Stimulated activated CD4-positive, alpha-beta T cell treated with anti-CD3 and anti-CD28 coated beads, Interleukin-15, amount 100 ng/mL, for 24 hours (primary cell): ENCODE data around the gene RPL34.
"Not testable (repeated sequence)": the region's sequence is repeated elsewhere in the genome, so short reads cannot be mapped to it uniquely, and the experiment has no call there.

ENCODE experiments used
- DNase-seq: peaks from one replicate; pipeline ENCODE4 v3.0.0-alpha.2; 2020

Gene RPL34

GRCh38 chr4:108620101-108620932, at the start of gene RPL34:
TSS of gene RPL34 (plus strand) at chr4:108620576. CDS start at chr4:108621960, 1,384 bp downstream.
- peak; percentile 99 for DNase-seq

- no peak for DNase-seq
Measured at GRCh38 chr4:108570993-108571569, 49.3 kb upstream of the RPL34 start.

DNA sequence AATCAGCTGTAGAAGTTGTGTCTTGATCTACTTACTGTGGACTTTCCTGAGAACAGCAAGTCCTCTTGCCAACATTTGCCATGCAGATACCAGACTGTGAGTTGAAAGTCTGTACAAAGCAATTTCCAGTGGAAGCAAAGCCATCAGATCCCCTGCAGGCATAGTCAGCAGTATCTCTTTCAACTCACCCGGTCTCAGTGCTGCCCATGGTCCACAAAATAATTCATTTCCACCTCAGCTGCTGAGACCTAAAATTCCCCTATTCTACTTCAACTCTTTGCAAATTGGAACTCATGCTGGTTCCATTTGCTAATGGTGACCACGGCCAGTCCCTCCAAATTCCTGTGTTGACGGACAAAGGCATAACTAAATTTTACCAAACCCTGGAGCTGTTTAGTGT, 46.0 kb upstream of the RPL34 start:
- no peak for DNase-seq

DNA sequence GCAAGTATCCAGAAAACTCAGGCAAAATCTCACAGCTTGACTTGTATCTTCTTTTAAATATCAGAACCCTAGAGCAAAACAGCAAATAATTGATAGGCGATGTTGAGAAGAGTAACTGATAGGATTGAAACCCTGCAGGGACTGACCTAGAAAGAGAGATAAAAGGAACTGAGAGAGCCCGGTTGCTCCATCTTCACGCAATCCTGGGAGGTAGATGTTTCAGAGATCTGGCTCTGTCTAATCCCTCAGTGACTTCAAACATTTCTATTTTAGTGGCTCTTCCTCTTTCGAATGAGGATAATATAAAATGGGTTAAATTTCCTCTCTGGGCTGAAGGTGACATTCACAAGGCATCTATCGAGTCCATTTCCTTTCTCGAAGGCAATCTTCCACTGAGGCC, 39.3 kb upstream of the RPL34 start:
- no peak for DNase-seq

- no peak for DNase-seq
Measured at GRCh38 chr4:108586778-108587177, 33.6 kb upstream of the RPL34 start.

DNA sequence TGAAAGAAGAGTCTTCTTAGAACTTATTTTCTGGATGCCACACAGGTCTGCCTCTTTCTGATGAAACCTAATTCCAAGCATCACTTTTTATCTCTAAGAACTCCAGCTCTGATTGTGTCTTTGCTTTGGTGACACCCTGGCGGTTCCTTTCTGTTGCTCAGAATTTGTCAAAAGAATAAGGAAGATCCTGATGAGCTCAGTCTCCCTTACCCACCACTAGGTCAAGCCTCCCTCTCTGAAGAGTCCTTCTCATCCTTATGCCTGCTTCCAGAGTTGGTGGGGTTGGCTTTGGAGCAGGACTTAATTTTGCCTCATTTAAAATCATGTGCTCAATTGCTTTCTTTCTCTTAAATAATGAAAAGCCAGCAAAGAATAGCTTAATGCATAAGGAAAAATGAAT, 31.5 kb upstream of the RPL34 start:
- DNase-seq: no peak

DNA sequence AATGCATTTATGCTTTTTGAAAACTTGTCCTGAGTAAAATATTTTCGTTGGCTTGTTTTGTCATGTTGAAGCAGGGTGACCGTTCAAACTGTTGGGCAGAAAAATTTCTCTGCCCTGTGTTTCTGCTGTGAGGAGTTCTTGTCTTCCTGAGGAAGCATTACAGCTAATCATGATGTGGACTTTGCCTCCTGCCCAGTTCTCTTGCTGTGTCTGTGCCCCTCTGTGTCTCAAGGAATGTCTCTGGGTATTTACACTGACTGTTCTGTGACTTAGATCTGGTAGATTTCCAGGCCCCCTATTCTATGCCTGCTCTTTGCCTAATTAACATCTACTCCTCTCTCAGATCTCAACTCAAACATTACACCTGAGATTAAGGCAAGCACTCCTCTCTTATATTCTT, 30.4 kb upstream of the RPL34 start:
- no peak for DNase-seq

GRCh38 chr4:108590776-108591175, 29.6 kb upstream of the RPL34 start:
- DNase-seq: no peak

DNA sequence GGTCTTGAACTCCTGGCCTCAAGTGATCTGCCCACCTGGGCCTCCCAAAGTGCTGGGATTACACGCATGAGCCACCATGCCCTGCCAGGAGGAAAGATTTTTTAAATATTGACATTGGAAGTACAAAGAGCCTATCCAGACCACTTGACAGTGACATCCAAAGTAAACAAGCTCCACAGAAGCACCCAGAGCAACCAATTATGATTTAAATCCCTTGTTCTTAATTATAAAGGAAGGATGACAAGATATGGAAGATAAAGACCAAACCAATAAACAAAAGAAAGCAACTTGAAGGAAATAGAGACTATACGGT, 27.7 kb upstream of the RPL34 start:
- DNase-seq: no peak

DNA sequence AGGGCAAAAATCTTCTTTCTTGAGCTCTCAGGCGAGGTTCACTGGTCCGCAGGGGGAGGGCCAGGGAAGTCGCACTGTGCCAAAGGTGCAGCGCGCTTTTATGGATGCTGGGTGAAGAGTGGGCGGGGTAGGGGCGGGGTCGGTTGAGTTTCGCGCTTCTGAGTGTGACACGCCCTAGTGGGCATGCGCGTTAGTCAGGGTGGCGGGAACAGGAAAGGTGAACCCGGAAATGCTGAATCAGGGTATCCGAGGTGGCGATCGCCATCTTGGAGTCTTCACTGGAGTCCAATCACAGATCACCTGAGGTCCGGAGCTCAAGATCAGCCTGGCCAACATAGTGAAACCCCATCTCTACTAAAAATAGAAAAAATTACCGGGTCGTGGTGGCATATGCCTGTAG, 26.1 kb upstream of the RPL34 start:
- DNase-seq: not testable (repeated sequence)

GRCh38 chr4:108596344-108596743, 24.0 kb upstream of the RPL34 start:
- DNase-seq: no peak

DNA sequence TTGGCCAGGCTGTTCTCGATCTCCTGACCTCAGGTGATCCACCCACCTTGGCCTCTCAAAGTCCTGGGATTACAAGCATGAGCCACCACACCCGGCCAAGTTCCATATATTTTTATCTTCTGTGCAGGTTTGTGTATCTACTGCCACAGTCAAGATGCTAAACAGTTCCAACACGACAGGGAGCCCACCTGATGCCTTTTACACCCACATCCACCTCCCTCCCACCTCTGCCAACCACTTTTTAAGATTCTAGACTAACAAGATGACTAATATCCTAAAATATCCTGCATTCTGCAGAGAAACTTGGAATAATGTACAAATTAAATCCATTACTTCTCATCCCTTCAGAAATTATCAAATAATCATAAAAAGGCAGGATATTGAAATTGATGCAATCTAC, 19.3 kb upstream of the RPL34 start:
- no peak for DNase-seq

GRCh38 chr4:108601532-108601931, 18.8 kb upstream of the RPL34 start:
- no peak for DNase-seq

- DNase-seq: no peak
Measured at GRCh38 chr4:108602163-108602562, 18.2 kb upstream of the RPL34 start.

DNA sequence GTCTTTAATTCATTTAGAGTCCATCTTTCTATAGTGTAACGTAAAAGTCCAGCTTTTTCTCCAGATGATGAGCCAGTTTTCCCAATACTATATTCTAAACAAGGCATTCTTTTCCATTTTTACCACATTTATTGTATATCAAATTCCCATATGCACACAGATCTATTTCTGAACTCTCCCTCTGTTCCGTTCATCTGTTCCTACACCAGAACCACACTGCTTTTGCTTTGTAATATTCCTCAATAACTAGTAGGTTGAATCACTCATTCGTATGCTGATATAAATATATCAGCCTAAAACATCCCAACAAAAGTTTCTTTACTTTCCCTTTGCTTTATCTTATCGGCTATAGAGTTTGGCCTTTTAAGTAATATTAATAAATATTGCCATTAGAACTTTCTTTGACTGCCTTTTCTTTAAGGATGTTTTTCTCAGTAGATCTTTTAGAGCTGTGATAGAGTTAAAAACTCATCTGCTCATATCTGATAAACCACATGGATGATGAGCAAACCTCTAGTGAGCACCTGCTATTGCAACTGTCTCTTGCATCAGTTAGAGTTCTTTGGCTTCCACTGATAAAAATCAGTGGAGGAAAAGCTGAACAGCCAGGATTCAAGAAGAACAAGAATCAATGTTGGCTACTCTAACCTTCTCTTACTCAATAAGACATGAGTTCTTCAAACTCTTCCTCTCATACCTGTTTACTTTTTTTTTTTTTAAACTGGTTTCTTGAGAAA, 13.1 kb upstream of the RPL34 start:
- no peak for DNase-seq

GRCh38 chr4:108611365-108611764, 9.0 kb upstream of the RPL34 start:
- no peak for DNase-seq

DNA sequence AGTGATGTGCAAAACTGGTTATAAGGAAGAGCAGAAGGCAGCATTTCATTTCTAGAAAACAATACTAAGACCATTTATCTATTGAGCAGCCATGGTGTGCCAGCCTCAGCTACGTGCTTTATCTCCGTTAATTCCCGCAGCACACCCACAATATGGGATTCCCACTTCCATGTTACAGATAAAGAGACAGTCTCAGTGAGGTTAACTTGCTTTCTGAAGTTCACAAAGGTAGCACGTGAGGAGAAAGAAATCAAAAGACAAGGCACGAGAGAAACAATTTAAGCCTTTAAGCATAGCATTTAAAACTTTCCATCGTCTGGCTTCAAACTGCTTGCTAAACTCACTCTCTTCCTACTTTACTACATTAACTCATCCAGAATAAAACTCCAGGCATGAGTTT, 8.0 kb upstream of the RPL34 start:
- DNase-seq: no peak

DNA sequence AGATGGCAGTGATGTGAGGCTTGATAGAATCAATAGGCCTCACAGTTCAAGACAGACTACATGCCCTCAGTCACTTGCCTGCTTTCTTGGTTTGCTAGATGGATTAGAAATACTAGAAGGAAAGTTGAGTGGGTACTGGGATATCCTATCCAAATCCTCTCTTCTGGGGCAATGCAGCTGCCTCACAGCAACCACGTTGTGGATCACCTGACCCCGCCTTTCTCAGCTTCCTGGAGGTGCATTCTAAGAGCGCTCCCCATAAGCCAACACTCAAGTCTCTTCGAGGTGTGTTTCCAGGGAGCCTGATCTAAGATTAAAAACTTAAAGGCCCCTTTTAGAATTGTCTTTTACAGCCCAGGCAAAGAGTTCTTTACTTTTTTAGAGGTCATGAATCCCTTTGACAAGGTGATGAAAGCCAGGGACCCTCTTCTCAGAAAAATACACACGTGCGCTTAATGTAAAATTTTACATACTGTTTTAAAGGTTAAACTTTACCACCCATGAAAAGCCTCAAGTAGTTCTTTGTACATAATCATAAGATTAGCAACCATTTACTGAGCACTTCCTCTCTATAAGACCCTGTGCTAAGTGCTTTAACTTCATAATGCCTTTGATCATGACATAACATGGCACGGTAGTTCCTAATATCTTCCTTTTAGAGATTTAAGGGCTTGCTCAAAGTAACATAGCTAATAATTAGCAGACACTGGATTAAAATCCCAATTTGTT, 840 bp upstream of the RPL34 start:
- DNase-seq: peak; percentile 65

- no peak for DNase-seq
Measured at GRCh38 chr4:108620933-108621905, 843 bp downstream of the RPL34 start.

- peak; percentile 36 for DNase-seq
Measured at GRCh38 chr4:108622022-108622421, 1.6 kb downstream of the RPL34 start.

DNA sequence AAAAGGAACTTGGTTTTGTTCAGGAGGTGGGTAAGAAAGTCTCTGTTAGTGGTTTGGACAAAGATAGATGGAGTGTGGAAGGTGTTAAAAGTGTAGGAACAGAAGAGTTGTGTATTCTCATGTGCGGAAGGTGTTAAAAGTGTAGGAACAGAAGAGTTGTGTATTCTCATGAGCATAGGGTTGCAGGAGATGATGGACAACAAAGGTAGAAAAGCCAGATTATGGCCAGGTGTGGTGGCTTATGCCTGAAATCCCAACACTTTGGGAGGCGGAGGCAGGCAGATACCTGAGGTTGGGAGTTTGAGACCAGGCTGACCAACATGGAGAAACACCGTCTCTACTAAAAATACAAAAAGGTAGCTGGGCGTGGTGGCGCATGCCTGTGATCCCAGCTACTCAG, 2.5 kb downstream of the RPL34 start:
- DNase-seq: no peak
